ENCODE measurements around the gene SMC4. TPM values are rescaled to one million over a fixed set of nuclear protein-coding genes. Genes with fewer than 3 reads are reported as not detected.

Gene SMC4
- total RNA-seq, 1 donor from 2014 or later, result 5.0 TPM

GRCh38 chr3:160390565-160391138 is 8.8 kb upstream of the SMC4 start:
- Histone ChIP-seq H3K27ac (no peak overlapping the region), H3K9me3 (no peaks in the 10 kb centered on the region), H3K27me3 (no peaks in the 10 kb centered on the region), H3K4me3 (no peak overlapping the region), H3K4me1 (no peaks in the 10 kb centered on the region), H3K36me3 (no peaks in the 10 kb centered on the region)
- no peak for TF ChIP-seq CTCF (IDR thresholded peaks at IDR 0.05)
- DNase-seq (ENCODE audit: low spot score in 2 of 2), result no peak
- intact Hi-C loops (cut with DNase I), result no loop called here

GRCh38 chr3:160392798-160393197 is 6.7 kb upstream of the SMC4 start:
- no peaks in the 10 kb centered on the region for H3K36me3 ChIP-seq
- H3K4me3 ChIP-seq, result no peak overlapping the region
- no peak for DNase-seq (ENCODE audit: low spot score in 2 of 2)
- no peak for TF ChIP-seq CTCF (IDR thresholded peaks at IDR 0.05)
- no peak overlapping the region for H3K27ac ChIP-seq
- H3K9me3 ChIP-seq, result no peaks in the 10 kb centered on the region
- no peaks in the 10 kb centered on the region for H3K27me3 ChIP-seq
- intact Hi-C loops (cut with DNase I), result no loop called here
- no peaks in the 10 kb centered on the region for H3K4me1 ChIP-seq

- Histone ChIP-seq H3K4me3 (no peak overlapping the region), H3K4me1 (peaks cover 0 to 4% of the 10 kb centered on the region in 2 donors), H3K27me3 (no peaks in the 10 kb centered on the region), H3K36me3 (no peaks in the 10 kb centered on the region), H3K9me3 (no peaks in the 10 kb centered on the region), H3K27ac (no peak overlapping the region)
- intact Hi-C loops (cut with DNase I), result no loop called here
- DNase-seq (ENCODE audit: low spot score in 2 of 2), result no peak
- TF ChIP-seq CTCF (IDR thresholded peaks at IDR 0.05), result no peak
These were observed 6.0 kb upstream of the SMC4 start for GRCh38 chr3:160393346-160394008.

GRCh38 chr3:160394009-160394392 is 5.4 kb upstream of the SMC4 start:
- no peak for TF ChIP-seq CTCF (IDR thresholded peaks at IDR 0.05)
- no peaks in the 10 kb centered on the region for H3K27me3 ChIP-seq
- DNase-seq (ENCODE audit: low spot score in 2 of 2), result no peak
- H3K9me3 ChIP-seq, result no peaks in the 10 kb centered on the region
- no peak overlapping the region for H3K27ac ChIP-seq
- H3K36me3 ChIP-seq, result no peaks in the 10 kb centered on the region
- no peak overlapping the region for H3K4me3 ChIP-seq
- peaks cover 0 to 4% of the 10 kb centered on the region in 2 donors for H3K4me1 ChIP-seq
- intact Hi-C loops (cut with DNase I), result no loop called here

GRCh38 chr3:160395297-160395696 is 4.2 kb upstream of the SMC4 start:
- no peaks in the 10 kb centered on the region for H3K36me3 ChIP-seq
- no peak for DNase-seq (ENCODE audit: low spot score in 2 of 2)
- H3K4me1 ChIP-seq, result peaks cover 0 to 4% of the 10 kb centered on the region in 2 donors
- no peaks in the 10 kb centered on the region for H3K9me3 ChIP-seq
- no peak for TF ChIP-seq CTCF (IDR thresholded peaks at IDR 0.05)
- intact Hi-C loops (cut with DNase I), result no loop called here
- H3K4me3 ChIP-seq, result no peak overlapping the region
- H3K27me3 ChIP-seq, result no peaks in the 10 kb centered on the region
- no peak overlapping the region for H3K27ac ChIP-seq
